Head of caudate nucleus (tissue), 42 donors: ENCODE results near the gene HESX1.

ENCODE experiments used
- DNase-seq, 42 donors: peaks; one replicate each; pipeline versions ENCODE4 v3.0.0 to v3.0.0-alpha.2; 2020 to 2021; ENCODE audit warnings: mixed read lengths in 7 of 42
- intact Hi-C: fragments of 100-400 bp; cut with DNase I; formaldehyde crosslinking; loops from one replicate; pipeline ENCODE4 v1.15.0; 2022

HESX1 gene

GRCh38 chr3:57169872-57170623, 29.7 kb downstream of the HESX1 start:
- peak; percentile 36 to 91 (median 81) for DNase-seq
- intact Hi-C loops, result loop anchor here (5.0 to 10.0 kb wide), 3 partner anchors 57 to 175 kb away; partner anchors contain the start of gene APPL1

GRCh38 chr3:57169108-57169507, 30.7 kb downstream of the HESX1 start:
- no peak for DNase-seq
- intact Hi-C loops, result loop anchor here (5.0 to 10.0 kb wide), 3 partner anchors 58 to 174 kb away; partner anchors contain the start of gene APPL1

GRCh38 chr3:57168151-57168550, 31.6 kb downstream of the HESX1 start:
- peak in 13 of 42 donors; percentile 17 to 56 (median 32) for DNase-seq
- intact Hi-C loops, result loop anchor here (5.0 to 10.0 kb wide), 3 partner anchors 59 to 173 kb away; partner anchors contain the start of gene APPL1

DNA sequence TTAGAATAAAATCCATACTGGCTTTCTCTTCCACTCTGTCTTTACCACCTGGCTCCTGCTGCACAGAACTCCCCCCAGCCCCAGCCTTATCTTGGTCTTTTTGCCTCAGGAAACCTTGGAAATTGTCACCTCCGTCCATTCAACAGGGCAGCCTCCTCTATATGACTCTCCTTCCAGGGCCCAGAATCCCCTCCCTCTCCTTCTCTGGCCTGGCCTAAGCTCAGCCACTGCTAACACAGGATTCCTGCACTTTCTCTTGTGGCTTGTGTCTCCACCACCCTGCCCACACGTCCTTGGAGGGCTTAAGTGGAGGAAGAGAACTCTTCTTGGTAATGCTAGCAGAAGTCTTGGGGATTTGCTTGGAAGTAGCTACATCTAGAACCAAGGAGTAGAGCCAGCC, 33.1 kb downstream of the HESX1 start:
- intact Hi-C loops, result loop anchor here (5.0 to 10.0 kb wide), 3 partner anchors 61 to 172 kb away; partner anchors contain the start of gene APPL1
- DNase-seq, result no peak

GRCh38 chr3:57165641-57166040, 34.1 kb downstream of the HESX1 start:
- no peak for DNase-seq
- intact Hi-C loops, result loop anchor here (5.0 to 10.0 kb wide), 3 partner anchors 62 to 171 kb away; partner anchors contain the start of gene APPL1

DNA sequence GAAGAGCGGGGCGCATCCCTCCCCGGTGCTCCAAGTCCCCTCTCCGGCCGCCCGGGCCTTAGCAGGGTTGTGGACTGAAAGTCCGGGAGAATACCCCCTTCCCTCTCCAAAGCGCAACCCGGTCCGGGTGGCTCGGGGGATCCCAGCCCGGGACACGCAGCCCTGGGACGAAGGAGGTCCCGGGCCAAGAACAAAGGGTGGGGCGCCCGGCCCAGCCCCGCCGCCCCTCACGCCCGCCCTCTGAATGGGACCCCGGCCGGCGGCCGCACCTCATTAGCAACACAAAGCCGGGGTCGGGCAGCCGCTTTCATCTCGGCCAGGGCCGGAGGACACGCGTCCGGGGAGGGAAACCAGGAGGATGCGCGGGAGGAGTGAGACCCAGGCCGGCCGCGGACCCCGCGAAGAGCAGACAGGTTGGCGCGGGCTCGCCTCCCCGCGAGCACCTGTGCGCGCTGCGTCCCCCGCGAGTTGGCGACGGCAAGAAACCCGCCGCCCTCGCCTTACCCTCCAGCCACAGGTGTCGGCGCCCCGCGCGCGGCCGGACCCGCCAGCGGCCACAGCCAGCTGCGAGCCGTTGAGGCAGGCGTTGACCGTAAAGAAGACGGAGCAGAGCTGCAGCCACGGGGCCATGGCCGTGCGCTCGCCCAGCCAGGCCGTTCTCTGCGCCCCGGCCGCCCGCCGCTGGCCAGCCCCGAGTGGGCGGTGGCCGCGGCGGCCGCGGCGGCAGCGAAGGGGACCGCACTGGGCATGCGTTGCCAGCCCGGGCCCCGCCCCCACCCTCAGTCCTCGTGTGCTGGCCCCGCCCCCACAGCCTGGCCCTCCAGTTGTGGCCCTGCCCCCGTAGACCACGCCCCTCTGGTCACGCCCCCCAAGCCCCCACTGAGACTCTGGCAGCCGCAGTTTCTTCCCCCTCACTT, 34.9 kb downstream of the HESX1 start, which contains the start of gene IL17RD:
Gene IL17RD, minus strand, starts transcription at position 697 of the 917 bp plus-strand sequence. Its CDS starts 67 bp downstream, at position 630.
- DNase-seq, result peak in 39 of 42 donors; percentile 7 to 83 (median 61)
- intact Hi-C loops, result loop anchor here (5.0 to 10.0 kb wide), 3 partner anchors 62 to 170 kb away; partner anchors contain the start of gene APPL1

DNA sequence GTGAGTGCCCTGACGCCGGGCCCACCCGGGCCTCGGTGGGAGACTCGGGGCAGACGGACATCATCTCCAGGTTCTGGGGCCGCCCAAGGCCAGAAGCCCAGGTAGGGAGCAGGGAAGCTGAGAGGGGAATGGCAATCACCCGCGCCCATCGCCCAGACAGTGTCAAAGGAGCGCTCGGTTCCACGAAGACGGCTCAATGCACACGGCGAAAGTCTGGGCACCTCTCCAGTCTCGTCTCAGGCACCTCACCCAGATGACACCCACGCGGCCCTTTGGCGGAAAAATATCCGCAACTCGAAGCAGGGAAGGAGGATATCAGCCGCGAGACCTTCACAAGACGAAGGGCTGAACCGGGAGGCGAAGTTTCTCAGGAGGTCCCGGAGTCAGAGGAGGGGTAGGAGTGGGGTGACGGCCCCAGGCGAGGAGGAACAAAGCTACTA, 35.5 kb downstream of the HESX1 start:
- peak in 6 of 42 donors; percentile 13 to 40 (median 20) for DNase-seq
- intact Hi-C loops, result loop anchor here (10.0 kb wide), 1 partner anchor 169 kb away; no protein-coding TSS in a partner anchor

DNA sequence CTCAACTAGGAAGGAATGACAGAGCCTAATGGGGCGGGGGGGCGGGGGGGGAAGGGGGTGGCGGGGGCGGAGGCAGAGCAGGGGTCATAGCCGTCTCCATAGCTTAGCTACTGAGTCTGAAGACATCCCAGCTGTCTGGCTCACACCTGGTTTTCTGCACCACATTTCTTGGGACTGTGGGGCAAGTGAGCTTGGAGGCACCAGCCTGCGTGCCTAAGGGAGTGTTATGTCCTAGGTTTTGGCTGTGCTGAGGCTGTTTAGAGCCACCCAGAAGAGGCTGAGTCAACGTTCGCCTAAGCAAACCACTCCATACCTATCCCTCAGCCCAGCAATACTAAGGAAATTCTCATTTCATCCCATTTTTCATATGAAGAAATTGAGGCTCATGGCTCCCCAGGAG, 36.0 kb downstream of the HESX1 start:
- DNase-seq, result no peak

DNA sequence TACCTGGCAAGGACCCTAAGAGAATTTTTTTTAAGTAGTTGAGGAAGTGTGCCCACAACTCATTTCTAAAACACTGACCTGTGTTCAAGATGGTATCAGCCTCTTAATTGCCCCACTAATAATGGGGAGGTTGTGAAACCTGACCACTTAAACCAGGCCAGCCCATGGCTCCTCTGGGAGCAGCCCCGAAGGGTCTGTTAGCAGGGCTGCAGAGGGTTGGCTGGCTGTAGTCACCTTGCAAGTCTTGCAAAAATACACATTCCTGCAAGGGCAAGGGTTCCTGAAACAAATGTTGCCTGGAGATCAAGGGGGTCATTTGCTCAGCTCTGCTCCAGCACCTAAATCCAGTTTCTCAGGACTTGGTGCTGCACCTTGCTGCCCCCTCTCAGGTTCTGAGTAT, 37.9 kb downstream of the HESX1 start:
- intact Hi-C loops, result loop anchor here (10.0 kb wide), 1 partner anchor 167 kb away; no protein-coding TSS in a partner anchor
- no peak for DNase-seq

More for the DNA sequence above, 36.0 kb downstream of the HESX1 start:
- intact Hi-C loops, result loop anchor here (10.0 kb wide), 1 partner anchor 169 kb away; no protein-coding TSS in a partner anchor

DNA sequence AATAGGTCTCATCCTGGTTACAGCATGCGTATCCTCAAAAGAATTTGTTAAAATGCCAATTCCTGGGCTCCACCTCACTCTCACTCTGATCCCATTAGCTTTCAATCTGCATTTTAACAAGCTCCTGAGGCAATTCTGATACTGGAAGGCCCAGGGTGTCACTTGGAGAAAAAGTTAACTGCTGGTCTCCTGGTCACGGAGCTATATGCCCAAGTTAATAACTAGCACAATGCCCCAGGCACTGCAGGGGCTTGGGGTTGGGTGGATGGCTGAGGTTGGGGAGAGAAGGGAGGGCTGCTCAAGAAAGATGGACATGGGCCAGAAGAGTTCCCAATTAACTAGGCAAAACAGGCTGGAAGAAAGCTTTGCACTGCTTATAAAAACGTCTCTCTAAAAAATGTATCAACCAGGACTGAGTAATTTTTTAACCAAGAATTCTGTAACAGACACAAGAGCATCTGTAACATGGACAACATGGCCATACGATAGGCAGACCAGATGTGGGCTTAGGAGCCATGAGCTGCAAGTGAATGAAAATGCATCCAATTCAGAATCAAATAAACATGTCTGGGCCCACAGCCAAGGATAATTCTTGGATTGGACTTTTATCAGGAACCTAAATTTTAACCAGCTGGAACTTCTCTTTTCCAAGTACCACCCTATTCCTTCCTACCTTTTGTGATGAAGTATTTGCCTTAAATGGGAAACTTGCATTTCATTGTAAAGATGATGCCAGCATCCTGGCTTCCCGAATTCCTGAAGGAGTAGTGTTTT, 38.8 kb downstream of the HESX1 start:
- intact Hi-C loops, result loop anchor here (10.0 kb wide), 1 partner anchor 166 kb away; no protein-coding TSS in a partner anchor
- no peak for DNase-seq

DNA sequence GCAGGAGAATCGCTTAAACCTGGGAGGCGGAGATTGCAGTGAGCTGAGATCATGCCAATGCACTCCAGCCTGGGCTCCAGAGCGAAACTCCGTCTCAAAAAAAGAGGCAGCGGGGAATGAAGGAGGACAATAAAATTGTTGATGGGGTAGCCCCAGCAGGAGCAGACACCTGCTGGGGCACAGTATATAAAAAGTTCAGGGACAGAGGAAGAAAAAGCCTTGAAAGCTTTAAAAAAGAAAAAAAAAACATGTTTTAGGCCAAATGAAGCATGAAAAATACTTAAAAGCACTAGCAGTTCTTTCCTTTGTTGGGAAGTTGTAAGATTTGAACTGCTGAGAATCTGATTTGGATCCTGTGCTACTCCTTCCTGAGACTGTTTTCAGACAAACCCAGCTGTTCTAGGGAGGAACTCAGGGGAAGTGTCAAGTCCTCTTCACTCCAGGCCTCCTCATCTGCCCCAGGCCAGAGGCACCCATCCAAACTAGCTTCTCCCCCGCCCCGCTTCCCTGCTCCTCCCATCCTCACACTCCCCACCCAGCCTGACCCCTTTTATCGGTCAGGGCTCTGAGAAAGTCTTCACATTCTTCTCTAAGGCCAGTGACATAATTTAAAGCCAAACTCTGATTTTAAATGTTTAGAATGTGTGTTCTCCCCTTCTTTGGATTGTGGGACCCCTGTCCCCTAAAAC, 39.6 kb downstream of the HESX1 start:
- DNase-seq, result no peak
- intact Hi-C loops, result loop anchor here (10.0 kb wide), 1 partner anchor 165 kb away; no protein-coding TSS in a partner anchor

DNA sequence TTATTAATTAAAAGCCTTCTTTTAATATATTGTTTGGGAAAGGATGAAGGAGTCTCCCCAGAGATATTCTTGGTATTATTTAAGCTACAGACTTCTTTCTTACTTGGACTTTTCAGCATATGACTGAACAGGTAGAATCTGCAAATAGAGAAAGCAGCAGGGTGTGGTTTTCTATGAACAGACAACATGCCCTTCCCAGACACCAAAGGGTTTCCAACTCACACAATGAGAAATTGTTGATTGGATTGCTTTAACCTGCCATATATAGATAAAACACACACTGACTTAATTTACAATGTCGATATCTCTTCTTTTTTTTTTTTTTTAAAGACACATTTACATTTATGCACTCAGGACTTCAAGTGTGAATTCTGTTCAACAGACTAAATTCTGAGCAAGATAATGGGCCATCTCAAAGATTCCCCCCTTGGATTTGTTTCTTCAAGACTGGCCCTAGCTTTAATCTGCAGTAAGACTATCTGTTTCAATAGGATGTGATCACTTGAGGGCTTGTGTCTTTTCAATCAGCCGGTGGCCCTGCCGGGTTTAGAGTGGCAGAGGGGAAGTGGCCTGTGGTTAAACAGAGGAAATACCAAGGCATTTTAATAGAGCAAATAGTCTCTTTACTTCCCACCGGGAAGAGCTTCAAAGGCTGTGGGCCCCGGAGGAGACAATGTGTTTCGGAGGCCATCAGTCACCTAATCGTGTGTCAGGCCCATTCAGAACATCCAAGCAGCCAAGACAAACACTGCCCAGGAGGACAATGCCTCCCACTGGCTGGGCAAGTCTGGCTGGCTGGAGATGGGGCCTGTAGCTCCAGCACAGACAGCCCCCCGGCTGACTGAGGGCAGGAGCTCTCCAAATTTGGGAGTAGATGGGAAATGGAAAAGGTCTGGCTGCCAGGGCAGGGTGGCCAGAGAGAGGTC, 40.7 kb downstream of the HESX1 start:
- no peak for DNase-seq
- intact Hi-C loops, result no loop called here

GRCh38 chr3:57158325-57158724, 41.5 kb downstream of the HESX1 start:
- intact Hi-C loops, result no loop called here
- DNase-seq, result no peak

DNA sequence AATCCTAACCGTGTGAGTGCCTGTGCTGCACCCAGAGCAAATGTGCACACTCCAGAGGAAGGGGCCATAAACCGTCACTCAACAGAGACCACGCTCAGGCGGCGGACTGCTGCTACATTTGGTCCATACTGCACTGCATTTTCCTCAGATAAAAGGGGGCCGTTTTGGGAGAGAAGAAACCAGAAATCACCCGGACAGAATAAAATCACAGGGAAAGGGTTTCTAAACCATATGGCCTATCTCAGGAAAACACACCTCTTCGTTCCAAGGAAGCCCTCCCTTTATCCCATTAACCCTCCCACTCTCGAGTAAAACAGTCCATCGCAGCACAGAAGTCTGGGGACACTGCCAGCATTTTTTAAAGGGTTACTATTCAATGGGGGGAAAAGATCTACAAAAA, 42.2 kb downstream of the HESX1 start:
- intact Hi-C loops, result no loop called here
- no peak for DNase-seq

GRCh38 chr3:57155310-57155643, 44.5 kb downstream of the HESX1 start:
- DNase-seq, result no peak
- intact Hi-C loops, result no loop called here

GRCh38 chr3:57154470-57155309, 45.1 kb downstream of the HESX1 start:
- intact Hi-C loops, result no loop called here
- DNase-seq, result no peak
